Measurements from ENCODE around the gene SLX4IP.
A peak's percentile ranks its signal among the peaks of the same experiment; 100 is the strongest.
"Not testable (repeated sequence)": the region's sequence is repeated elsewhere in the genome, so short reads cannot be mapped to it uniquely, and the experiment has no call there.

The SLX4IP gene

DNA sequence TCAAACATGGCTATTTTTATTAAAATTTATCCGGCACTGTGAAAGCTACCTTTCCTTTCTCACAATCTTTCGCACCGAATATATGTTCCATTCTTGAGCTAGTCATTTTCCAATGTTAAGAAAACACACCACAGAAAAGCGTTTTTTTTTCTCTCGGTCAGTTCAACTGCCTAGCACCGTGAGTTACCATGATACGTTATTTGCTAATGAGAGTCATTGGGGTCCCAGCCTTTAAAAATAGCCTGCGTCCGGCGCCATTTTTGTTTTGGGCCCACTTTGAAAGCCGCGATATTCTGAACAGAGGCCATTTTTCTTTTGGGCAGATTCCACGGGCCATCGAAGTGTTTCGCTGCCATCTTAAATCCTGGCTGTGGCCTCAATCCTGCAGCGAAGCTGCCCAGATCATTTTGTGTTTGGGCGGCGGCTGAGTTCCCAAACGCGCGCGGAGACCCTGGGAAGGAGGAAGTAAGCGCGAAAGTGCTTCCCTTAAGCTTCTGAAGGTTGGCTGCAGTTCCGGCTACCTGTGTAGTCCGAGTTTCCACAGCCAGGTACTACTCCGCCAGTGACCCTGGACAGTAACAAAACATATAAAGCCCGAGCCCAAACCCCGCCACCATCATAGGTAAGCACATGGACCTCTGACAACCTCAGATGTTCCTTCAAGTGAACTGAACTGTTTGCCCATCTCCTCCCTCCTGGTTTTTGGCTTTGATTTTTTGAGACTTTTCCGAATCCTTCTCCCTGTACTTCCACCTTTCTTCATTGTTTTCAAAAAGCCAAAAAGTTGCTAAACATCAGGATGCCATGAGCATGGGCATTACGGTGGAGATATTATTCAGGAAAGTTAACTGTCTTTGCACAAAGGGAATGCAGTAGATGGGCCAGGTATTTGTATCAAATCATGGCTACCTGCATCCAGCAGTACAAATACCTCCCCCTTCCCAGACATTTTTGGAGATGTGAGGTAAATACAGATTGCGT lies at the start of gene SLX4IP:
Gene SLX4IP (plus strand): TSS at position 474 of the 981 bp plus-strand sequence. CDS start 22,900 bp downstream, outside the sequence.
- peak; percentile 81 for DNase-seq (ENCODE audit: low spot score)

DNA sequence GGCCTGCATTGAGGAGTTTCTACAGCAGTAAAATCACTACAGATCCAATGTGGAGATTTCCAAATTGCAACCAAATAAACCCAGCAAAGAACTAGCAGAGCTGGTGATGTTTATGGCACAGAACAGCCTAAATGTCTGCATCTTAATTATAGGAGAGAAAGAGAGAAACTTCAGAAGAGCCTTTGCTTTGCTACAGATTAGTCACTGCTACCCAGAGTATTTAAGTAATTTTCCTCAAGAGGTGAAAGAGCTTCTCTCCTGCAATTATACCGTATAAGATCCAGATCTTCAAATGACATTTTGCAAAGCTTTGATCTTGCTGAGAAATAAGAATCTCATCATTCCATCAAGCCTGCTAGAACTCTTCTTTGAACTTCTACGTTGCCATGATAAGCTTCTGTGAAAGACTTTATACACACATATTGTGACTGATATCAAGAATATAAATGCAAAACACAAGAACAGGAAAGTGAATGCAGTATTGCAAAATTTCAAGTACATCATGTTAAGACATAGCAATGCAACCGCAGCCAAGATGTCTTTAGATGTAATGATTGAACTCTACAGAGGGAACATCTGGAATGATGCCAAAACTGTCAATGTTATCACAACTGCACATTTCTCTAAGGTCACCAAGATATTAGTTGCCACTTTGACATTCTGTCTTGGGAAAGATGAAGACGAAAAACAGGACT lies 49.1 kb upstream of the SLX4IP start:
- no peak for DNase-seq (ENCODE audit: low spot score)

DNA sequence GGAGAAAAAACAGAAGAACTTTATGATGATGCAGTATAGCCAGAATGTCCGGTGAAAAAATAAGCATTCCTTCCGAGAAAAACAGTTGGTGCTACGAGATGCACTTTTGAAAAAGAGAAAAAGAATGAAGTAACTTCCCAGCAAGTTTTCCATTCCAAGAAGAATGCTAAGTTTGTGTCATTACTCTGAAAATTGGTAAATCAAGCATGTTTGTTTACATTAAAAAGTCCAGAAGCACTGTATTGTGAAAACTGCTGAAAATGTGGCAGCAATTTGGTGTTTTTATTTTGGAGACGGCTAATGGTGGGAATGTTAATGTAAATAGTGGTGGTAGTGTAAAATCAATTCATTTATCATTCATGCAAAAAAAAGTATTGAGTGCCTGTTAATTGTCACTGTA lies 47.4 kb upstream of the SLX4IP start:
- no peak for DNase-seq (ENCODE audit: low spot score)

DNA sequence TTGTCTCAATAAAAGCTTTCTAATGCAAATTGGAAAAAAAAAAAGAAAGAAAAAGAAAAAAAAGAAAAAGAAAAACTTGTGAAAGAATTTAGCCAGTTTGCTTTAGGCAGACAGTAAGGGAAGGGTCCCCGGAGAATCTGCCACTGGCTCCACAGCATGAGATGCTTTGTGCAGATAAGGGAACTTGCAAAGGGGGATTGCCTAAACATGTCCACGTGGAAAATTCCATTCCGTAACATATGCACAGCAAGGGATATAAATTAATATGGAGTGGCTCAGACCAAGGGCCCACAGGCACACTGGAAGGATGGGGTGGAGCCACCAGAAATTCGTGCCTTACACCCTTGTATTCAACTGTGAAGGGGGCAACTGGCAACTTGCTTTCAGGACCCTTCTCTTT lies 46.5 kb upstream of the SLX4IP start:
- DNase-seq (ENCODE audit: low spot score): no peak

DNA sequence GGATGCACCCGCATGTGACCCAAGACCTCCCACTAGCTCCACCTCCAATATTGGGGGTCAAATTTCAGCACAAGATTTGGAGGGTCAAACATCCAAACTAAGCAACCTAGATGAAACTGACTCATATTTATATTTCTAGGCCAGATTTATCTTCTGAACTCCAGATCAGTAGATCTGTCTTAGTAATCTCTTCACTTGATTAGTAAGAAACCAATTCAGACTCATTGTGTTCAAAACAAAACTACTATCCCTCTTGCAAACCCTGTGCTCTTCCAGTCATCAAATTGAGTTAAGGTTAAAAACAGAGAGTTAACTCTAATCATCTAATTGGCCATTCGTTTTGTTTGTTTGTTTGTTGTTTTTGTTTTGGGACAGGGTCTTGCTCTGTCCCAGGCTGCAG lies 44.4 kb upstream of the SLX4IP start:
- DNase-seq (ENCODE audit: low spot score): no peak

DNA sequence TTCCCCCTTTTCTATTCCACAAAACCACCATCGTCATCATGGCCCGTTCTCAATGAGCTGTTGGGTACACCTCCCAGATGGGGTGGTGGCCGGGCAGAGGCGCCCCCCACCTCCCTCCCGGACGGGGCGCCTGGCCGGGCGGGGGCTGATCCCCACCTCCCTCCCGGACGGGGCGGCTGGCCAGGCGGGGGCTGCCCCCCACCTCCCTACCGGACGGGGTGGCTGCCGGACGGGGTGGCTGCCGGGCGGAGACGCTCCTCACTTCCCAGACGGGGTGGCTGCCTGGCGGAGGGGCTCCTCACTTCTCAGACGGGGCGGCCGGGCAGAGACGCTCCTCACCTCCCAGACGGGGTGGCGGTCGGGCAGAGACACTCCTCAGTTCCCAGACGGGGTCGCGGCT lies 40.4 kb upstream of the SLX4IP start:
- DNase-seq (ENCODE audit: low spot score): not testable (repeated sequence)

DNA sequence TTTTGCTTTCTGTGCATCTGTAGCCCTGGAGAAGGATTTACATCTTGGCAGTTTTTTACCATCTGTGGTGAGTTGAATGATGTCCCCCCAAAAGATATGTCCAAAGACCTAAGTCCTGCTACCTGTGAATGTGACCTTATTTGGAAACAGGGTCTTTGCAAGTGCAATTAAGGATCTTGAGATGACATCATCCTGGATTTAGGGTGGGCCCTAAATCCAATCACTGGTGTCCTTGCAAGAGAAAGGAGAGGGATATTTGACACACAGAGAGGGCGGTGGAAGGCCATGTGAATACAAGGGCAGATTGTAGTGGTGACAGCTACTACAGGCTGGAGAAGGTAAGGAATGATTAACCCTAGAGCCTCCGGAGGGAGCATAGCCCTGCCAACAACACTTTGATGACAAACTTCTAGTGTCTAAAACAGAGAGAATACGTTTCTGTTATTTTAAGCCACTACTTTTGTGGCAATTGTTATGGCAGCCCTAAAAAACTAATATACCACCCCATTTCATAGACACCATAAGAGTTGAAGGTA lies 36.2 kb upstream of the SLX4IP start:
- DNase-seq (ENCODE audit: low spot score): no peak

DNA sequence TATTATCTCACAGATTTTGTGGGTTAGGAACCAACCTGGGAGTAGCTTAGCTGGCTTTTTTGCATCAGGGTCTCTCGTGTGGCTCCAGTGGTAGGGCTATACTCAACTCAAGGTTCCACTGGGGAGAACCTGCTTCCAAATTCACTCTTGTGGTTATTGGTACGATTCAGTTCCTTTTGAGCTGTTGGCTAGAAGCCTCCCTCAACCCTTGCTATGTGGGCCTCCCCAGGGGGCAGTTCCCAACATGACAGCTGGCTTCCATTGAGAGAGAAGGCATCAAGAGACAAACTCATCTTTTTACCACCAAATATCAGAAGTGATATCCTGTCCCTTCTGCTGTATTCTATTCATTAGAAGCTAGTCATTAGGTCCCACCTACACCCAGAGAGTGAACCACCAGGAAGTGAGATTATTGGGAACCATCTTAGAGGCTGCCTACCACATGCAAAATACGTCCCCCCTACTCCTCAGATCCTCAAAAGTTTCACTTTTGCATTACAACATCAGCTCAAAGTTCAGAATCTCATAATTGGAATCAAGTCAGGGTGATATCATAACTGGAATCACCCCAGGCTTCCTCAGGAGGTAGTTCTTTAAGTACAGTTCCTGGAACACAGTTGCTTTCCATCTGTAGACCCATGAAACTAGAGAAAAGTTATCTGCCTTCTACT lies 32.0 kb upstream of the SLX4IP start:
- DNase-seq (ENCODE audit: low spot score): no peak

DNA sequence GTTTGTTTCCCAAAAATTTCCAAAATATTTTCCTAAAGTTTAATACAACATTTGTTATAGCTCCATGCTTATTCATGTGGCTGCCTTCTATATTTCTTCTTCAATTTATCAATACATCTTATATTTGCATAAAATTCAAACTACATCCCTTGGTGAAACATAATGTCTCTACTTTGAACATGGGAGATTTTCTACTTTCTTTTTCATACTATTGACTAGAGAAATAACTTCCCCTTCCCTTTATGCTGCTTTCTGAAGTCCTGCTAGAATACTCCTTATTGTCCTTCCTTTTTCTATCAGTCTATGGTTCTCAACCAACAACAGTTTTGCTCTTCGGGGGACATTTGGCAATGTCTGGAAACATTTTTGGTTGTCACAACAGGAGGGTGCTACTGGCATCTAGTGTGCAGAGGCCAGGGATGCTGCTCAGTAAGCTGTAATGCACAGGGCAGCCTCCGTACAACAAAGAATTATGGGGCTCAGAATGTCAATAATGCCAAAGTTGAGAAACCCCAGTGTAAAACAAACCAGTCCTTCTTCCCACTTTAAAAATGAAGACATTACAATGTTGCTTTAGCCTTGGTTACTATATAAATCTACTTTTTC lies 31.0 kb upstream of the SLX4IP start:
- no peak for DNase-seq (ENCODE audit: low spot score)

DNA sequence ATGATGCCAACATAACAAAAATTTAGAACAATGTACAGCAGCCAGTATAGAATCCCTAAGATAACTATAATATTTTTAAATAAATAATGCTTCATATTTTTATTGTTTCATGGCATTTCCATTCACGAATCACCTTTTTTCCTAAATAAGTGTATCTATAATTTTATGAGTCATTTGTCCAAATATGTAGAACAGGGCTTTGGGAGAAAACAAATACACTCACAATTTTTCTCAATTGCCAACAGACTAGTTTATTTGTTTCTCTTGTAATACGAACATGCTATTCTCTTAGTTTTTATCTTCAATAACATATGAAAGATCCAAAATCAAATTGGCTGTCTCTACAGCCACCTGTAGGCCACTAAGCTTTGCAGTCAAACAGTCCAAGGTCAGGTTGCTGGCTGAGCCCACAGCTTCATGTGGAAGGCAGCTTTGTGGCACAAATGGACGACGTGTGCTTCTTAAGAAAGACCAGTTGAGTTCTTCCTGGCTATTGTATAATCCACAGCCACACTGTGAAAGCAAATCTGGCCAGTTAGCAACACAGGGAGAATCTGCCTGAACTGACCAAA lies 30.1 kb upstream of the SLX4IP start:
- DNase-seq (ENCODE audit: low spot score): no peak

DNA sequence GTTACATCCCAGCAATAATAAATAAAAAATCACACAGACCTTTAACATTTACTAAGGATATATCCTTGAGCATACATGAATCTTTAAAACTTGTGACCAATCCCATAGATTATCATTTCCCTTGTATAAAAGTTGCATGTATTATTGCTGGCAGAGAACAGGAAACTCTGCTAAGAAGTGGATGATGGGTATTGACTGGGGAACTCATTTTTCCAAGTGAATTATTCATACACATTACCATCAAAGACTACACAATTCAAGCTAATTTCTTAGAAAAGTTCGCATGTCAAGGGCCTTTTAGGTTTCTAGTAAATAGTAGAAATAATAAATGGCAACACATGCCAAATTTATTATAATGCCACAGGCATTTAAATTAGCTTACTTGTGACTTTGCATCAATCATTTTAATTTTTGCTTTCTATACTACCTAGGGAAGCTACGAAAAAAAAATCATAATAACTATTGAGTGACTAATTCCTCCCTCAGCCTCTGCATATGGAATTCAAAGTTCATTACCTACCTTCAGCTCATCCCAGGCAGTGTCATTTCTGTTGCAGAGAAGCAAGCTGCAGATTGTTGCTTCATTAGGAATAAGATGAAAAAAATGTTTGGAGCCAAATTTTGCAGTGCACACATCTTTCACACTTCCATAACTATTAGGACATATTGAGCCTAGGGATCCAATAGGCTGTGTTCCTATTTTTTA lies 26.8 kb upstream of the SLX4IP start:
- no peak for DNase-seq (ENCODE audit: low spot score)

DNA sequence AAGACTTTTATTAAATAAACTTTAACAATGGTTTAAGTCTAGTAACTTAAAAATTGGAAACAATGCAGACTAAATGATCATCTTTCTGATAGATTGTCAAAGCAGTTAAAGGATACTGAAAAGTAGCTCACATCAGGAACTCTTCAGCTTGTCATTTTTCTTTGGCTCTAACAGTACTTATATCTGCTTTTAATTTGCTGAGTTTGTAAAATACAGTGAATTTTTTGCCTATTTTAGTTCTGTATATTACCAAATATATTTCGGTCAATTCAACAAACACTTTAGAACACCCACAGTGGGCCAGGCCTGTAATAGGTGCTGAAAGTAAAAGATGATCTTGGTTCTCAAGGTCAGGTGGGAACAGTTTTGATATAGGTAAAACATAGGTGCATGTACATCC lies 23.4 kb upstream of the SLX4IP start:
- no peak for DNase-seq (ENCODE audit: low spot score)

DNA sequence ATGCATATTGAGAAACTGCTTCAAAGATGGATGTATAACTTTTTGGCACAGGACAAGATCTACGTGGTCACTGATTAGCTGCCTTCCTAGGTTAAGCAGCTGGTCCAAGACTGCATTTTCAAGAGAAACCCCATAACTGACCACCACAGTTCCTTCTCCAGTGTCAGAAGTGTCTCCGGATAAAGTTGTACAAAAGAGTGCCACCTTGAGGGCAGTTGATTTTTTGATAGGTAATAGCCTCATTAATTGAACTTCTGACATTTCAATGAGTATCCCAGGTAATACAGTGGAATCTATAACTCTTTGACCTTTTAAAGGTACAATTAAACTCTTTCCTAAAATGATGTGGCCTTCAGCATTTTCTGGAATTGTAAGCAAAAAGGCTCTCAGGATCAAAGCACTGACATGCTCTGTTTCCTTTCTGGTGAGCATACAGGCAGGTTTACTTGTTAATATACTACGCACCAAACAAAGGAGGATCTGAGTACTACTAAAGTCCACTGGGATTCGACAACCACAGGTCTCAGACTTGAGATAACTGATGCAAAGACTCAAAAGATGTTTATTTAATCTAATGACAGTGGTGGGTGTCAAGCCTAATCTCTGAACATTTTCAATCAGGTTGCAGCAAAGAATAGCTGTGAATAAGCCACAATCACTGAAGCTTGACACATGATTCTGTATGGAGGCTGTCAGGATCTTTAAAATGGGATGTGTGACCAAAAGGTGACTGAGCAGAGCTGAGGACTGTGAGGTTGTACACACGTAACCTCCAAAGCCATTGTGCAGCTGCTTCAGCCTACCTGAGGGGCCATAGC lies 22.3 kb upstream of the SLX4IP start:
- no peak for DNase-seq (ENCODE audit: low spot score)

DNA sequence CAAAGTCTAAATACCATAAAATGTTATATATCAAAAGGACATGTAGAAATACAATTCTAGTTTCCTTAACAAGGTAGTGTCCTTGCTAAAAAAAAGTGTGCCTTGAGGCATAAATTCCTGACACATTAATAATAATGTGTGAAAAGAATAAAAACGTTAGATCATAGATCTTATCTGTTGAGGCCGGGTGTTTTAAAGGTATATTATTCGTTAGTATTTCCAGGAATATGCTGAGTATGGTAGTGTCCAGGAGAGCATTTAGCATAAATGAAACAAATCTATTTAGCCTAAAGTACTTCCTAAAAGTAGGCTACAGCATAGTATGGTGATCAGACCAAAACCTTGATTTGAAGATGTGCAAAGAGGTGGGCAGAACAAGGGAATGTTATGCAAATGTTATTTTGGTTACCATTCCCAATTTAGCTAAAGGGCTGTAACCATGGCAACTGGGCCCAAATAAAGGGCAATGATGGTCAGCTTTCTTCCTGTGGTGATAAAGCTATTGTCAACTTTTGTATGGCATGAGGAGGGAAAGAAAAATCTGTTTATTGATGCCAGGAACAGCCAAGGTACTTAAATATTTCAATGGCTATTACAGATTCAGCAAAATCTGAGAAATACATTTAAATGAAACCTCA lies 20.0 kb upstream of the SLX4IP start:
- no peak for DNase-seq (ENCODE audit: low spot score)

DNA sequence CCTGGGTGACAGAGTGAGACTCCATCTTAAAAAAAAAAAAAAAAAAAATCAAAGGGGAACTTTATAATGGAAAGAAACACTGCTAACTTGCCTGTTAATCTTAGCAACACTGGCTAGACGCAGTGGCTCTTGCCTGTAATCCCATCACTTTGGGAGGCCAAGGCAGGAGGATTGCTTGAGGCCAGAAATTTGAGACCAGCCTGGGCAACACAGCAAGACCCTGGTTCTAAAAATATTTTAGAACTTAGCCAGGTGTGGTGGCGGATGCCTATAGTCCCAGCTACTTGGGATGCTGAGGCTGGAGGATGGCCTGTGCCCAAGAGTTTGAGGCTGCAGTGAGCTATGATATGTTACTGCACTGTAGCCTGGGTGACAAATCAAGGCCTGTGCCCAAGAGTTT lies 17.9 kb upstream of the SLX4IP start:
- not testable (repeated sequence) for DNase-seq (ENCODE audit: low spot score)

DNA sequence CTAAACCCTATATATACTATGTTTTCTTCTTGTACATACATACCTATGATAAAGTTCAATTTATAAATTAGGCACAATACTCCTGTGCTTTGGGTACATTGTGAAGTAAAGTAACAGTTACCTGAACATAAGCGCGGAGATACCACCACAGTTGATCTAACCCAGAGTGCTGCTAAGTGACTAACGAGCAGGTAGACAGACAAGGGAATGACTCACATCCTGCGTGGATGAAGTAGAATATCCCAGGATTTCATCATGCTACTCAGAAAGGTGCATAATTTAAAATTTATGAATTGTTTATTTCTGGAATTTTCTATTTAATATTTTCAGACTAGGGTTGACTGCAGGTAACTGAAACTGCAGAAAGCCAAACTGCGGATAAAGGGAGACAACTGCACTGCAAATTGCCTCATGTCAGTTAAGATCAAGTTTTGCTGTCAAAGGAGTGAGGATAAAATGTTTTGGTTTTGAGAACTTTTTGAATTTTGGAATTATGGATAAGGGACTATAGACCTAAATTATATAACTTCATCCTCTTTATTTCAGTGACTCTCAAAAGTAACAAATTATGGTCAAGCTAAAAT lies 15.5 kb upstream of the SLX4IP start:
- DNase-seq (ENCODE audit: low spot score): no peak

DNA sequence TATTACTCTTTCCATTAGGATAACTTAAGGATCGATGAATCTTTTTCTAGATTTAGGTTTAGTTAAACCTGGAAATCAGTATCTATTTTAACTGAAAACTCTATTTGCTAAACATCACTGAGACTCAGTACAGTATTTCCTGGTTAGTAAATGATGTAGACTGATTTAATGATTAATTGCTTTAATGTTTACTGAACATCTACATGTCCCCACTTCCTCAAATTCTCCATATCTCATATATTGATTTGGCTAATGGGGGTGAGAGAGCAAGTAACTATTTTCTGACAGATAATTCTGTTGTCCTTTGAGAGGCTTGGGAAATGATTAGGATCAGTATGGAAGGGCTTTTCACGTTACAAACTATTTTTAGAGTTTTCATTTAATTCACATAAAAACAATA lies 11.4 kb upstream of the SLX4IP start:
- no peak for DNase-seq (ENCODE audit: low spot score)

DNA sequence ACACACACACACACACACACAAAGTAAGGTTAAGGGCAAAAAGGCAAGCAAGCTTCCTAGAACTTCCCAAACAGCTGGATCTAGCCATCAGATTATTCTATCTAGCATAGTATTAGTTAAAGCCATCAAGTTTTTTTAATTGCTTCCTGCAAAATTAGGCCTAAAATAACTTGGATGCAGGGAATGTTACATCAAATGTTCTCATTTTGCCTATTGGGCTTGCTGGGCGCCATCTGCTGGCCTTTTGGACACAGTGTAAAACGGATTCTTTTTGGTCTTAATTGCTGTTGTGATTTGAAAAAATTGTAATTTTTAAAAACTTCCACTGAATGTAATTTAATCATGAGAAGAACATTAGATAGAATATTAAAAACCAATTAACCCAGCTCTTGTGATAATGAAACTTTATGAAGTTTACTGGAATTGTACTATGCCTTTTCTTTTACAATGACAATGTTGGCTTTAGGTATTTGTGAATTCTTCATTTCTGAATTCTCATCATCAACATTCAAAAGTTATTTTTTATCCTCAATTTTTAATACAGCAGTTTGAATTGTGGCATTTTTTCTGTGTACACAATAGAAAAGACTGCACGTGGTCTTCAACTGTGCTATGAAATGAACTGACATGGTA lies 7.9 kb upstream of the SLX4IP start:
- DNase-seq (ENCODE audit: low spot score): peak; percentile 65

DNA sequence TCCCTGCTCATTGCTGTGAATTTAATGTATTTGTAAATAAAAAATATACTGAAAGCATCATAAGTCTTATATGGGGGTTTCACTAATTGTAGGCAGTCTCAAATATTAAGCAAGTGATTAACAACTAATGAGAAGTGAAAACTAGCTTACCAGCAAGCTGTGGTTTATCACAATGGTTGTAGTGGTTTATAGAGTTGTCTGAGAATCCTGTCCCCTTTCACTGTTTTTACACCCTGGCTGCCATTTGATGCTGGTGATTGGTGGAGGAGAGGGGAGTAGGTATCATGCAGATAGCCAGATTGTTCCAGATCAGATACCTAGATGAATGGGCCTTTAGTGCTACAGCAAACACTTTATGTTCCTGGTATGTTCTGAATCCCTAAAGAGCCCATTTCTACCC lies 7.1 kb upstream of the SLX4IP start:
- DNase-seq (ENCODE audit: low spot score): no peak
